Heart right ventricle (tissue), 16 donors: ENCODE data around the gene SLC39A11. TPM values are rescaled to one million over a fixed set of nuclear protein-coding genes. Genes with fewer than 3 reads are reported as not detected.
"Not testable (repeated sequence)": the region's sequence is repeated elsewhere in the genome, so short reads cannot be mapped to it uniquely, and the experiment has no call there.

Experiments used
- ATAC-seq, 8 donors: fragments of 200-7000 bp; cut with Tn5 transposase; one replicate each; pipeline ENCODE4 v1.9.1; 2020; ENCODE audit warnings: mild to moderate bottlenecking in 8 of 8, moderate library complexity in 8 of 8, moderate number of reproducible peaks in 1 of 8
- DNase-seq, 2 donors: peaks; one replicate each; pipeline ENCODE4 v3.0.0-alpha.2; 2020
- H3K27ac ChIP-seq, 10 donors: fragments of 200-600 bp; sonication (generic) in 2 of 10; one replicate each; pipeline versions ENCODE4 v1.5.0 to v1.8.0; 2020 to 2022; ENCODE audit warnings: mild to moderate bottlenecking in 3 of 10
- H3K27me3 ChIP-seq, 7 donors: fragments of 200-600 bp; one replicate each; pipeline ENCODE4 v1.8.0; 2021 to 2022; ENCODE audit warnings: mild to moderate bottlenecking in 2 of 7
- H3K36me3 ChIP-seq, 9 donors: fragments of 200-600 bp; sonication (generic) in 1 of 9; one replicate each; pipeline versions ENCODE4 v1.5.0 to v1.8.0; 2020 to 2022; ENCODE audit warnings: mild to moderate bottlenecking in 2 of 9
- H3K4me1 ChIP-seq, 9 donors: fragments of 200-600 bp; sonication (generic) in 1 of 9; one replicate each; pipeline versions ENCODE4 v1.5.0 to v1.8.0; 2020 to 2022; ENCODE audit warnings: mild to moderate bottlenecking in 4 of 9
- H3K4me3 ChIP-seq, 10 donors: fragments of 200-600 bp; sonication (generic) in 2 of 10; one replicate each; pipeline versions ENCODE4 v1.5.0 to v1.8.0; 2020 to 2022; ENCODE audit warnings: mild to moderate bottlenecking in 7 of 10, moderate library complexity in 2 of 10
- H3K9me3 ChIP-seq, 11 donors: fragments of 200-600 bp in 10 of 11; sonication (generic) in 2 of 11; one replicate each; pipeline versions ENCODE4 v1.5.0 to v1.8.0; 2013 to 2022; ENCODE audit warnings: mild to moderate bottlenecking in 2 of 11, control low read depth in 1 of 11, moderate library complexity in 1 of 11
- WGBS, 2 donors: extraction: QIAGEN DNeasy Blood & Tissue Kit; methylation state at CpG; one replicate each; pipeline ENCODE4 v1.1.7; 2013; ENCODE audit warnings: inconsistent platforms in 1 of 2; 5-methylcytosine and 5-hydroxymethylcytosine counted together
- intact Hi-C, 10 donors: fragments of 100-400 bp; cut with DNase I; formaldehyde crosslinking; loops; one replicate each; pipeline versions ENCODE4 v1.11.1 to v1.14.2; 2022
- polyA plus RNA-seq, 2 donors: library from polyadenylated mRNA; stranded (reverse); fragments of 200-250 nt; gene quantifications; one replicate each; pipeline ENCODE4 v1.2.3, GENCODE V29; 2013
- total RNA-seq, 10 donors: library from RNA; stranded (reverse); fragmentation: NEBNext Ultra II Directional in 3 of 10; extraction: Animal tissue kit (Norgen Biotek cat#: 25700) in 3 of 10; gene quantifications; one replicate each; pipeline versions ENCODE4 v1.2.1 to v1.2.4, GENCODE V29; 2021 to 2023
- TF ChIP-seq, protein P1 (sequence below), 9 donors: fragments of 200-600 bp; sonication (generic) in 2 of 9; IDR thresholded peaks; one replicate each; pipeline versions ENCODE4 v1.5.0 to v1.8.0; 2021 to 2022; ENCODE audit warnings: antibody characterized with exemption in 9 of 9, mild to moderate bottlenecking in 5 of 9, moderate library complexity in 1 of 9
- donor health status: Arrhythmogenic right ventricular cardiomyopathy.
- donor health status: ischemic (EF 13 %, LVEDD 7.1; RV severe dilation, severe dysfunction).
- donor health status: healthy with polysubstance abuse.
- donor health status: DM: no; HTN: yes; CAD: no.
- donor health status: DM: no; HTN: no; CAD: no.
- donor health status: ischemic (EF 25% LVEDD 6.9; RV normal size, moderate dysfunction).
- donor health status: ischemic (EF 25% LVEDD 5.7; RV mildly dilated, moderate dysfunction).
- donor health status: healthy.
- donor health status: DM: yes; HTN: yes; CAD: no.
- donor health status: Ischemic cardiomyopathy.
- donor health status: ischemic (EF 35%, LVEDD 5.7; RV mildly dilated, moderate dysfunction).
- donor health status: nonischemic (EF 11% LVEDD 7.7; RV severe dilation, severe dysfunction).
- donor health status: DM: yes; HTN: yes; CAD: no.
- donor health status: PGD.
- donor health status: ischemic (EF 29% LVEDD 5.4; RV normal size, mild dysfunction).
- donor health status: nonischemic (EF 23%, LVEDD 6.1; RV moderate dilation, normal function).

The SLC39A11 gene
- total and polyA plus RNA-seq, 12 donors: 2.4 to 11.3 (median 6.4) TPM

DNA sequence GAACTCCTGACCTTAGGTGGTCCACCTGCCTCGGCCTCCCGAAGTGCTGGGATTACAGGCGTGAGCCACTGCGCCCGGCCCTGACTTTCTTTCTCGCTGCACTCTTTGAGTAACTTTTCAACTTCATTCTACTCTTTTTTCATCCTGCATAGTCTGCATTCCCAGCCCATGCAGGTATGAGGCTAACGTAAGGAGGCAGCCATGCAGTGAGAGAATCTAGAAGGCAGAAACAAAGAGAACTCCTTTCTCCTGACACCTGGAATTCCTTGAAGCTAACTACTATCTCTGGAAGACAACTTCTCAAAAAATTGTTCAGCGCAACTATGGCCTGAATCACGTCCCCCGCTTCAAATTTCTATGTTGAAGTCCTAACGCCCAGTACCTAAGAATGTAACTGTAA, 152.0 kb downstream of the SLC39A11 start:
- DNase-seq (no peak), ATAC-seq (no peak)
- intact Hi-C loops: no loop called here
- no peaks in the 10 kb centered on the region for H3K27me3 ChIP-seq
- no peaks in the 10 kb centered on the region for H3K4me1 ChIP-seq
- no peaks in the 10 kb centered on the region for H3K36me3 ChIP-seq
- 93 to 97% methylated on average over 11 of the region's 11 CpGs for WGBS, 2 donors
- no peaks in the 10 kb centered on the region for H3K9me3 ChIP-seq
- no peak overlapping the region for H3K27ac ChIP-seq
- no peak overlapping the region for H3K4me3 ChIP-seq
- TF ChIP-seq, protein P1, sequence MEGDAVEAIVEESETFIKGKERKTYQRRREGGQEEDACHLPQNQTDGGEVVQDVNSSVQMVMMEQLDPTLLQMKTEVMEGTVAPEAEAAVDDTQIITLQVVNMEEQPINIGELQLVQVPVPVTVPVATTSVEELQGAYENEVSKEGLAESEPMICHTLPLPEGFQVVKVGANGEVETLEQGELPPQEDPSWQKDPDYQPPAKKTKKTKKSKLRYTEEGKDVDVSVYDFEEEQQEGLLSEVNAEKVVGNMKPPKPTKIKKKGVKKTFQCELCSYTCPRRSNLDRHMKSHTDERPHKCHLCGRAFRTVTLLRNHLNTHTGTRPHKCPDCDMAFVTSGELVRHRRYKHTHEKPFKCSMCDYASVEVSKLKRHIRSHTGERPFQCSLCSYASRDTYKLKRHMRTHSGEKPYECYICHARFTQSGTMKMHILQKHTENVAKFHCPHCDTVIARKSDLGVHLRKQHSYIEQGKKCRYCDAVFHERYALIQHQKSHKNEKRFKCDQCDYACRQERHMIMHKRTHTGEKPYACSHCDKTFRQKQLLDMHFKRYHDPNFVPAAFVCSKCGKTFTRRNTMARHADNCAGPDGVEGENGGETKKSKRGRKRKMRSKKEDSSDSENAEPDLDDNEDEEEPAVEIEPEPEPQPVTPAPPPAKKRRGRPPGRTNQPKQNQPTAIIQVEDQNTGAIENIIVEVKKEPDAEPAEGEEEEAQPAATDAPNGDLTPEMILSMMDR (IDR thresholded peaks at IDR 0.05): no peak

DNA sequence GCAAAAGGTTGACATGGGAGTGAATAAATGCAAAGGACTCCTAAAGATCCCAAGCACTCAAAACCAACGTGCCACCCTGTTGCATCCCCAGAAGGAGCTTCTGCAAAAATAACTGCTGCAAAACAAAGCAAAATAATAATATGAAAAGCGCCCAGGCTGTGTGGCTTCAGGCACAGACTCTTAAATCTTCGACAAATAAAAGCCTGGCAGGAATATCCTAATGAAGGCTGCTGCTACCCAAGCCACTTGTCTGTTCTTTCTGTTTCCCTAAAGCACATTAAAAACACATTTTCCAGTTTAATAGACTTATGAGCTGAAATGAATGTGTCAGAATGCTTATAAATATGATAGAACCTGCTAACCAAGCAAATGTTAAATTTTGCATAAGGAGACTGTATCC, 154.0 kb downstream of the SLC39A11 start:
- WGBS, 2 donors: 79 to 80% methylated on average over 3 of the region's 3 CpGs

DNA sequence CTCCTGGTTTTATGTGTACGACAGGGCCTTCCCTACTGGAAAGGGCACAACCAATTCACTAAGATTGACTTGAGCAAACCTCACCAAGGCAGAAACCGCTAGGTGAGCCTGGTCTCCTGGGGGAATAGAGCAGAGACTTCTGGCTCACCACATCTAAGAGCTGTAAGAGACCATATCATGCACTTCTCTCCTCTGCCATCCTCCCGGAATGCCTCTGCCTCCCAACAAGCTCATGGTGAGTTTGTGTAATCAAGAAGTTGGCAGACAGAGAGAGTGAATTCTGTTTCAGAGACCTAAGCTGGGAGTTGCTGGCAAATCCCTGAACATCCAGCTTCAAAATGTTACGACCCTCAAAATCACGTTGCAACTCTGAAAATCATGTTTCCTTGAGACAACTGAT, 154.8 kb downstream of the SLC39A11 start:
- no peak for DNase-seq
- intact Hi-C loops: no loop called here
- WGBS, 2 donors: 78 to 80% methylated on average over 5 of the region's 5 CpGs

More for the DNA sequence above, 154.0 kb downstream of the SLC39A11 start:
- DNase-seq (no peak), ATAC-seq (no peak)
- no peaks in the 10 kb centered on the region for H3K9me3 ChIP-seq
- H3K4me1 ChIP-seq: no peaks in the 10 kb centered on the region
- no peak overlapping the region for H3K4me3 ChIP-seq
- TF ChIP-seq, protein P1 (IDR thresholded peaks at IDR 0.05): no peak
- no peak overlapping the region for H3K27ac ChIP-seq
- intact Hi-C loops: no loop called here
- no peaks in the 10 kb centered on the region for H3K27me3 ChIP-seq
- no peaks in the 10 kb centered on the region for H3K36me3 ChIP-seq

DNA sequence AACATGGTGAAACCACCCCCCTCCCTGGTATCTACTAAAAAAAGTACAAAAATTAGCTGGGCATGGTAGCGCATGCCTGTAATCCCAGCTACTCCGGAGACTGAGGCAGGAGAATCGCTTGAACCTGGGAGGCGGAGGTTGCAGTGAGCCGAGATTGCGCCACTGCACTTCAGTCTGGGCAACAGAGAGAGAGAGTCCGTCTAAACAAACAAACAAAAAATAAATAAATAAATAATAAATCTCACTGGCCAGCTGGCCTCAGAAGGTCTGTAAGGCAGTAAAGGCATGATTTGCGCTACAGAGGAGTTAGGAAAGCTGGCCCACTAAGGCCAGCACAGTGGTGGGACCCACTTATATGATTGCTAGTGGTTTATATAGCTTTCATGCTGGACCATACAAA, 155.2 kb downstream of the SLC39A11 start:
- H3K4me3 ChIP-seq, H3K4me1 ChIP-seq, H3K27me3 ChIP-seq, intact Hi-C loops, H3K36me3 ChIP-seq, ATAC-seq, H3K9me3 ChIP-seq, H3K27ac ChIP-seq, DNase-seq: not testable (repeated sequence)
- WGBS, 2 donors: 95 to 98% methylated on average over 8 of the region's 8 CpGs

More for the DNA sequence above, 154.8 kb downstream of the SLC39A11 start:
- no peak overlapping the region for H3K4me3 ChIP-seq
- no peaks in the 10 kb centered on the region for H3K9me3 ChIP-seq
- no peak overlapping the region for H3K27ac ChIP-seq
- H3K36me3 ChIP-seq: no peaks in the 10 kb centered on the region
- H3K4me1 ChIP-seq: no peaks in the 10 kb centered on the region
- ATAC-seq: no peak
- TF ChIP-seq, protein P1 (IDR thresholded peaks at IDR 0.05): no peak
- no peaks in the 10 kb centered on the region for H3K27me3 ChIP-seq

DNA sequence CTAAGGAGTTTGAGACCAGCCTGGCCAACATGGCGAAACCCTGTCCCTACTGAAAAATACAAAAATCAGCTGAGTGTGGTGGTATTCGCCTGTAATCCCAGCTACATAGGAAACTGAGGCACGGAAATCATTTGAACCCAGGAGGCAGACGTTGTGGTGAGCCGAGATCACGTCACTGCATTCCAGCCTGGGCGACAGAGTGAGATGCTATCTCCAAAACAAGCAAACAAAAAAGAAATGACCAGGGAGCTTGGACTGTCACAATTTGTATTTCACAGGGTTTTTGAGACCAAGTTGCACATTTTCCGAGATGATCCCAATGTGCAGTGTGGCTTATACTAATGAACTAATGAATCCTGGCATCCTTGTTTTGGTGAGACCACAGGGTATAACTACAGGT, 156.5 kb downstream of the SLC39A11 start:
- no peak for ATAC-seq
- WGBS, 2 donors: 88 to 93% methylated on average over 8 of the region's 8 CpGs

More for the DNA sequence above, 156.5 kb downstream of the SLC39A11 start:
- H3K27ac ChIP-seq: no peak overlapping the region
- DNase-seq: no peak
- intact Hi-C loops: no loop called here
- no peaks in the 10 kb centered on the region for H3K36me3 ChIP-seq
- no peak overlapping the region for H3K4me3 ChIP-seq
- H3K27me3 ChIP-seq: no peaks in the 10 kb centered on the region
- H3K9me3 ChIP-seq: no peaks in the 10 kb centered on the region
- TF ChIP-seq, protein P1 (IDR thresholded peaks at IDR 0.05): no peak
- no peaks in the 10 kb centered on the region for H3K4me1 ChIP-seq
